Lung (tissue), 16 donors: ENCODE measurements around the gene TMEM38A. TPM values are rescaled to one million over a fixed set of nuclear protein-coding genes. Genes with fewer than 3 reads are reported as not detected.

Experiments
- ATAC-seq: fragments of 200-7000 bp; cut with Tn5 transposase; one replicate; pipeline ENCODE4 v1.9.1; 2020; ENCODE audit warnings: moderate number of reproducible peaks; ENCODE audit not compliant: insufficient read depth, low FRiP score
- DNase-seq, 3 donors: peaks; one replicate each; pipeline ENCODE4 v3.0.0-alpha.2; 2013 to 2017
- H3K27ac ChIP-seq, 2 donors: one replicate each; pipeline ENCODE4 v1.5.1; 2013; ENCODE audit warnings: mild to moderate bottlenecking in 2 of 2, moderate library complexity in 2 of 2, control low read depth in 1 of 2, inconsistent platforms in 1 of 2, low read depth in 1 of 2, low read length in 1 of 2
- H3K27me3 ChIP-seq, 3 donors: one replicate each; pipeline ENCODE4 v1.5.1; 2013; ENCODE audit warnings: low read length in 2 of 3; ENCODE audit not compliant: control insufficient read depth in 3 of 3, insufficient read depth in 3 of 3
- H3K36me3 ChIP-seq, 4 donors: one replicate each; pipeline ENCODE4 v1.5.1; 2013; ENCODE audit warnings: low read length in 4 of 4, mild to moderate bottlenecking in 1 of 4, moderate library complexity in 1 of 4; ENCODE audit not compliant: control insufficient read depth in 4 of 4, insufficient read depth in 4 of 4
- H3K4me1 ChIP-seq, 5 donors: one replicate each; pipeline ENCODE4 v1.5.1; 2013; ENCODE audit warnings: low read length in 5 of 5, mild to moderate bottlenecking in 2 of 5, moderate library complexity in 1 of 5; ENCODE audit not compliant: control insufficient read depth in 5 of 5, insufficient read depth in 5 of 5
- H3K4me3 ChIP-seq: one replicate; pipeline ENCODE4 v1.5.1; 2013; ENCODE audit warnings: mild to moderate bottlenecking, control low read depth, moderate library complexity
- H3K9ac ChIP-seq, 2 donors: one replicate each; pipeline ENCODE4 v1.5.1; 2013; ENCODE audit warnings: low read length in 2 of 2, control low read depth in 1 of 2; ENCODE audit not compliant: insufficient read depth in 1 of 2
- H3K9me3 ChIP-seq, 4 donors: one replicate each; pipeline ENCODE4 v1.5.1; 2013; ENCODE audit warnings: low read length in 3 of 4, mild to moderate bottlenecking in 1 of 4, moderate library complexity in 1 of 4; ENCODE audit not compliant: control insufficient read depth in 4 of 4, insufficient read depth in 3 of 4
- CTCF ChIP-seq: IDR thresholded peaks from 2 replicates; pipeline ENCODE4 v1.5.1; 2012; ENCODE audit warnings: mild to moderate bottlenecking; ENCODE audit errors: control extremely low read depth, extremely low read depth
- WGBS, 2 donors: extraction: QIAGEN DNeasy Blood & Tissue Kit; methylation state at CpG; one replicate each; pipeline ENCODE4 v1.1.7; 2013; 5-methylcytosine and 5-hydroxymethylcytosine counted together
- long read RNA-seq, 5 donors: transcript quantifications; one replicate each; lab custom pipeline, GENCODE V29; 2026
- polyA plus RNA-seq, 2 donors: library from polyadenylated mRNA; stranded (reverse); fragments of 200-250 nt; gene quantifications; one replicate each; pipeline ENCODE4 v1.2.1, GENCODE V29; 2013
- total RNA-seq, 2 donors: library from RNA; depleted of rRNA in 1 of 2; stranded (reverse); fragments of >200 nt in 1 of 2; gene quantifications; one replicate each; pipeline ENCODE4 v1.2.1, GENCODE V29; 2014 to 2021
- donor health status: control.
- donor health status: control.
- donor health status: Bipolar disorder and iron deficiency.
- donor health status: healthy.
- donor health status: DM: yes; HTN: yes; CAD: no.

Gene TMEM38A
- total RNA-seq (1 to 10 TPM; 3.9 to 6.2 TPM), polyA plus RNA-seq (1 to 10 TPM; 3.6 to 3.8 TPM)
- long read RNA-seq, donor 1, partial matches to known transcripts: 7 of 10 reads
- long read RNA-seq, donor 1, other reads (novel, unspliced or antisense): 0 of 10 reads
- long read RNA-seq, donor 2, partial matches to known transcripts: 5 of 6 reads
- long read RNA-seq, donor 2, other reads (novel, unspliced or antisense): 0 of 6 reads
- long read RNA-seq, donor 3, partial matches to known transcripts: 0 of 1 reads
- long read RNA-seq, donor 3, other reads (novel, unspliced or antisense): 0 of 1 reads
- long read RNA-seq, donor 4: 0 reads
- long read RNA-seq, donor 5, partial matches to known transcripts: 0 of 2 reads
- long read RNA-seq, donor 5, other reads (novel, unspliced or antisense): 0 of 2 reads

- Histone ChIP-seq H3K4me1 (peaks cover 7 to 18% (median 8%) of the 10 kb centered on the region in 5 donors), H3K4me3 (peak within 1 kb of the TSS; percentile 69), H3K27ac (peak within 1 kb of the TSS; percentile 84 to 94), H3K27me3 (no peaks in the 10 kb centered on the region), H3K36me3 (peaks cover under 1 to 25% (median 18%) of the 10 kb centered on the region in 4 donors), H3K9me3 (no peaks in the 10 kb centered on the region), H3K9ac (peak within 1 kb of the TSS in 1 of 2 donors; percentile 65)
- WGBS, 2 donors: 1% methylated on average over 46 to 76 of the region's 76 CpGs
- TF ChIP-seq CTCF: no peak
- DNase-seq: peak; percentile 15 to 27 (median 23)
- no peak for ATAC-seq
These were observed at the start of gene TMEM38A for GRCh38 chr19:16660763-16661479. TSS of gene TMEM38A (plus strand) at chr19:16661139. CDS start at chr19:16661218, 79 bp downstream.

- no peak overlapping the region for H3K4me3 ChIP-seq
- no peaks in the 10 kb centered on the region for H3K36me3 ChIP-seq
- no peak for TF ChIP-seq CTCF
- H3K27ac ChIP-seq: peak overlapping the region in 1 of 2 donors; percentile 63
- DNase-seq (no peak), ATAC-seq (no peak)
- no peak overlapping the region for H3K9ac ChIP-seq
- H3K27me3 ChIP-seq: no peaks in the 10 kb centered on the region
- H3K9me3 ChIP-seq: no peaks in the 10 kb centered on the region
- 34 to 42% methylated on average over 3 of the region's 3 CpGs for WGBS, 2 donors
- peaks cover 0 to 28% (median 5%) of the 10 kb centered on the region in 5 donors for H3K4me1 ChIP-seq
These were observed 48.3 kb upstream of the TMEM38A start for GRCh38 chr19:16612636-16613035.

GRCh38 chr19:16613841-16614240, 47.1 kb upstream of the TMEM38A start:
- ATAC-seq: no peak
- Histone ChIP-seq H3K4me3 (peak overlapping the region; percentile 5), H3K27me3 (no peaks in the 10 kb centered on the region), H3K9ac (no peak overlapping the region), H3K36me3 (no peaks in the 10 kb centered on the region), H3K9me3 (no peaks in the 10 kb centered on the region), H3K27ac (no peak overlapping the region), H3K4me1 (peaks cover 0 to 28% (median 3%) of the 10 kb centered on the region in 5 donors)
- no peak for DNase-seq
- WGBS, 2 donors: 65 to 81% methylated on average over 2 of the region's 2 CpGs
- no peak for TF ChIP-seq CTCF
